Measurements from ENCODE around the gene C6. TPM values are rescaled to one million over a fixed set of nuclear protein-coding genes. Genes with fewer than 3 reads are reported as not detected.

Gene C6
- total RNA-seq, 3 donors from 2014 or later (not counting 1 experiment from before 2014, with no cell fraction given): not detected

GRCh38 chr5:41243558-41243957 is 30.2 kb upstream of the C6 start:
- Mint-ChIP-seq H3K27me3 (ENCODE audit: low read depth in 2 of 2) (no peaks in the 10 kb centered on the region), H3K36me3 (no peaks in the 10 kb centered on the region), H3K4me3 (no peak overlapping the region), H3K27ac (no peak overlapping the region), H3K9me3 (peaks cover 6 to 12% of the 10 kb centered on the region in 2 donors), H3K4me1 (no peaks in the 10 kb centered on the region)
- Histone ChIP-seq H3K9me3 (ENCODE audit: control insufficient read depth, insufficient read depth, low read length) (peaks cover 10% of the 10 kb centered on the region), H3K36me3 (ENCODE audit: control insufficient read depth, insufficient read depth, low read length) (no peaks in the 10 kb centered on the region), H3K4me3 (ENCODE audit: low read length) (no peak overlapping the region), H3K27ac (ENCODE audit: low read length) (no peak overlapping the region), H3K27me3 (ENCODE audit: control insufficient read depth, insufficient read depth, low read length) (no peaks in the 10 kb centered on the region), H3K4me1 (ENCODE audit: control insufficient read depth, insufficient read depth, low read length) (no peaks in the 10 kb centered on the region)
- intact Hi-C loops (cut with micrococcal nuclease): no loop called here
- DNase-seq (no peak), ATAC-seq (no peak)
- TF ChIP-seq CTCF (IDR thresholded peaks at IDR 0.05): no peak
- no CpG with 5 or more reads among the region's 1 CpG for WGBS (ENCODE audit: insufficient coverage)

GRCh38 chr5:41240985-41241384 is 27.7 kb upstream of the C6 start:
- no peaks in the 10 kb centered on the region for H3K4me1 Mint-ChIP-seq
- DNase-seq: no peak

GRCh38 chr5:41240390-41240789 is 27.1 kb upstream of the C6 start:
- Histone ChIP-seq H3K27me3 (ENCODE audit: control insufficient read depth, insufficient read depth, low read length) (no peaks in the 10 kb centered on the region), H3K4me3 (ENCODE audit: low read length) (no peak overlapping the region), H3K36me3 (ENCODE audit: control insufficient read depth, insufficient read depth, low read length) (no peaks in the 10 kb centered on the region), H3K4me1 (ENCODE audit: control insufficient read depth, insufficient read depth, low read length) (no peaks in the 10 kb centered on the region), H3K27ac (ENCODE audit: low read length) (no peak overlapping the region), H3K9me3 (ENCODE audit: control insufficient read depth, insufficient read depth, low read length) (peaks cover 10% of the 10 kb centered on the region)
- no peak for ATAC-seq
- TF ChIP-seq CTCF (IDR thresholded peaks at IDR 0.05): no peak
- Mint-ChIP-seq H3K4me3 (no peak overlapping the region), H3K36me3 (no peaks in the 10 kb centered on the region), H3K27ac (no peak overlapping the region), H3K9me3 (peaks cover 8 to 13% of the 10 kb centered on the region in 2 donors), H3K27me3 (ENCODE audit: low read depth in 2 of 2) (no peaks in the 10 kb centered on the region), H3K4me1 (no peaks in the 10 kb centered on the region)
- DNase-seq: peak in 1 of 2 donors; percentile 11
- WGBS (ENCODE audit: insufficient coverage): 90% methylated on average over 3 of the region's 3 CpGs
- intact Hi-C loops (cut with micrococcal nuclease): no loop called here

More at GRCh38 chr5:41240985-41241384, 27.7 kb upstream of the C6 start:
- no peaks in the 10 kb centered on the region for H3K27me3 ChIP-seq (ENCODE audit: control insufficient read depth, insufficient read depth, low read length)
- 79% methylated on average over 3 of the region's 3 CpGs for WGBS (ENCODE audit: insufficient coverage)
- Mint-ChIP-seq H3K9me3 (peaks cover 8 to 13% of the 10 kb centered on the region in 2 donors), H3K4me3 (no peak overlapping the region), H3K36me3 (no peaks in the 10 kb centered on the region), H3K27me3 (ENCODE audit: low read depth in 2 of 2) (no peaks in the 10 kb centered on the region), H3K27ac (no peak overlapping the region)
- no peak for ATAC-seq
- H3K36me3 ChIP-seq (ENCODE audit: control insufficient read depth, insufficient read depth, low read length): no peaks in the 10 kb centered on the region
- no peak for TF ChIP-seq CTCF (IDR thresholded peaks at IDR 0.05)
- no peak overlapping the region for H3K27ac ChIP-seq (ENCODE audit: low read length)
- peaks cover 10% of the 10 kb centered on the region for H3K9me3 ChIP-seq (ENCODE audit: control insufficient read depth, insufficient read depth, low read length)
- no peak overlapping the region for H3K4me3 ChIP-seq (ENCODE audit: low read length)
- no peaks in the 10 kb centered on the region for H3K4me1 ChIP-seq (ENCODE audit: control insufficient read depth, insufficient read depth, low read length)
- intact Hi-C loops (cut with micrococcal nuclease): no loop called here

GRCh38 chr5:41234475-41234874 is 21.1 kb upstream of the C6 start:
- intact Hi-C loops (cut with micrococcal nuclease): no loop called here
- no peak overlapping the region for H3K4me3 Mint-ChIP-seq
- H3K36me3 Mint-ChIP-seq: peaks cover 4% of the 10 kb centered on the region

More at GRCh38 chr5:41234475-41234874, 21.1 kb upstream of the C6 start:
- H3K4me3 ChIP-seq (ENCODE audit: low read length): no peak overlapping the region
- no peaks in the 10 kb centered on the region for H3K4me1 Mint-ChIP-seq
- H3K36me3 ChIP-seq (ENCODE audit: control insufficient read depth, insufficient read depth, low read length): no peaks in the 10 kb centered on the region
- no peaks in the 10 kb centered on the region for H3K27me3 Mint-ChIP-seq (ENCODE audit: low read depth in 2 of 2)
- H3K27me3 ChIP-seq (ENCODE audit: control insufficient read depth, insufficient read depth, low read length): no peaks in the 10 kb centered on the region
- peaks cover 5% of the 10 kb centered on the region for H3K9me3 ChIP-seq (ENCODE audit: control insufficient read depth, insufficient read depth, low read length)
- peaks cover 12 to 19% of the 10 kb centered on the region in 2 donors for H3K9me3 Mint-ChIP-seq
- H3K27ac Mint-ChIP-seq: no peak overlapping the region
- H3K4me1 ChIP-seq (ENCODE audit: control insufficient read depth, insufficient read depth, low read length): no peaks in the 10 kb centered on the region
- DNase-seq: no peak
- H3K27ac ChIP-seq (ENCODE audit: low read length): no peak overlapping the region
- ATAC-seq: no peak
- no peak for TF ChIP-seq CTCF (IDR thresholded peaks at IDR 0.05)
